HEK293T (cell line): ENCODE data around the gene B3GALT5.

Source experiments
- CTCF ChIA-PET: fragments of 350-600 bp; formaldehyde crosslinking; extraction: SDS; loops from one replicate; lab custom pipeline; 2021; ENCODE audit warnings: antibody characterized with exemption, inconsistent platforms; lab: Yijun Ruan, JAX
- POLR2A ChIA-PET: fragments of 350-600 bp; formaldehyde crosslinking; extraction: SDS; loops from one replicate; lab custom pipeline; 2020; ENCODE audit warnings: antibody characterized with exemption, inconsistent platforms; lab: Yijun Ruan, JAX
- DNase-seq: peaks from one replicate; pipeline ENCODE4 v3.0.0; 2012; ENCODE audit warnings: mixed read lengths; ENCODE audit errors: extremely low spot score
- ARNT ChIP-seq: fragments of 450-650 bp; IDR thresholded peaks from 2 replicates; pipeline ENCODE4 v1.6.1; 2017; ENCODE audit warnings: mild to moderate bottlenecking
- BHLHE40 ChIP-seq: fragments of 450-650 bp; IDR thresholded peaks from 2 replicates; pipeline ENCODE4 v1.6.1; 2016; ENCODE audit warnings: mild to moderate bottlenecking, moderate library complexity, borderline replicate concordance
- CTBP1 ChIP-seq: fragments of 450-650 bp; IDR thresholded peaks from 2 replicates; pipeline ENCODE4 v1.6.1; 2016; ENCODE audit warnings: borderline replicate concordance
- ELF4 ChIP-seq: fragments of 450-650 bp; IDR thresholded peaks from 2 replicates; pipeline ENCODE4 v1.6.1; 2017; ENCODE audit warnings: antibody characterized with exemption
- FOXA1 ChIP-seq: fragments of 450-650 bp; IDR thresholded peaks from 2 replicates; pipeline ENCODE4 v1.6.1; 2016; ENCODE audit warnings: mild to moderate bottlenecking
- FOXK2 ChIP-seq: fragments of 450-650 bp; IDR thresholded peaks from 2 replicates; pipeline ENCODE4 v1.6.1; 2016; ENCODE audit warnings: mild to moderate bottlenecking
- FOXM1 ChIP-seq: fragments of 450-650 bp; IDR thresholded peaks from 2 replicates; pipeline ENCODE4 v1.6.1; 2017; ENCODE audit warnings: mild to moderate bottlenecking, borderline replicate concordance
- HDGF ChIP-seq: fragments of 450-650 bp; IDR thresholded peaks from 2 replicates; pipeline ENCODE4 v1.6.1; 2017; ENCODE audit warnings: antibody characterized with exemption, borderline replicate concordance
- L3MBTL2 ChIP-seq: fragments of 450-650 bp; conservative IDR thresholded peaks from 2 replicates; pipeline ENCODE4 v1.6.1; 2016; ENCODE audit warnings: mild to moderate bottlenecking
- LEF1 ChIP-seq: fragments of 450-650 bp; IDR thresholded peaks from 2 replicates; pipeline ENCODE4 v1.6.1; 2017; ENCODE audit warnings: mild to moderate bottlenecking, borderline replicate concordance
- NFRKB ChIP-seq: fragments of 450-650 bp; IDR thresholded peaks from 2 replicates; pipeline ENCODE4 v1.6.1; 2016; ENCODE audit warnings: mild to moderate bottlenecking, moderate library complexity
- PKNOX1 ChIP-seq: fragments of 450-650 bp; IDR thresholded peaks from 2 replicates; pipeline ENCODE4 v1.6.1; 2016
- SP1 ChIP-seq: fragments of 450-650 bp; IDR thresholded peaks from 2 replicates; pipeline ENCODE4 v1.6.1; 2017
- SUZ12 ChIP-seq: fragments of 450-650 bp; IDR thresholded peaks from 2 replicates; pipeline ENCODE4 v1.6.1; 2016; ENCODE audit warnings: mild to moderate bottlenecking
- TARDBP ChIP-seq: fragments of 450-650 bp; IDR thresholded peaks from 2 replicates; pipeline ENCODE4 v1.6.1; 2016
- ZNF384 ChIP-seq: fragments of 450-650 bp; IDR thresholded peaks from 2 replicates; pipeline ENCODE4 v1.6.1; 2016

Gene B3GALT5

GRCh38 chr21:39680216-39680615 is 67.5 kb downstream of the B3GALT5 start:
- ChIA-PET POLR2A (no interaction called here), CTCF (no interaction called here)
- no peak for TF ChIP-seq FOXM1
- TF ChIP-seq SP1, result no peak
- no peak for TF ChIP-seq ELF4
- TF ChIP-seq BHLHE40, result no peak
- no peak for TF ChIP-seq SUZ12
- TF ChIP-seq CTBP1, result no peak
- no peak for TF ChIP-seq FOXK2
- TF ChIP-seq HDGF, result no peak
- TF ChIP-seq TARDBP, result no peak
- TF ChIP-seq L3MBTL2, result no peak
- no peak for TF ChIP-seq PKNOX1
- DNase-seq, result no peak

- CTCF ChIA-PET, result no interaction called here
- no peak for DNase-seq
- POLR2A ChIA-PET, result no interaction called here
- TF ChIP-seq PKNOX1 (no peak), LEF1 (no peak), L3MBTL2 (no peak), TARDBP (no peak), FOXK2 (no peak), FOXM1 (no peak), ZNF384 (no peak), FOXA1 (no peak), HDGF (no peak), ELF4 (no peak), CTBP1 (no peak), ARNT (no peak), SP1 (no peak), NFRKB (no peak), SUZ12 (no peak)
Measured at GRCh38 chr21:39681257-39681656, 68.5 kb downstream of the B3GALT5 start.

- CTCF ChIA-PET, result no interaction called here
- POLR2A ChIA-PET, result no interaction called here
- TF ChIP-seq HDGF (no peak), SP1 (no peak), ZNF384 (no peak), FOXA1 (no peak), NFRKB (no peak), LEF1 (no peak), BHLHE40 (no peak), SUZ12 (no peak), ELF4 (no peak), FOXK2 (no peak), PKNOX1 (no peak), FOXM1 (no peak), CTBP1 (no peak), L3MBTL2 (no peak), ARNT (no peak), TARDBP (no peak)
- no peak for DNase-seq
Measured at GRCh38 chr21:39681845-39682244, 69.1 kb downstream of the B3GALT5 start.

- TF ChIP-seq L3MBTL2 (no peak), BHLHE40 (no peak), SP1 (no peak), NFRKB (no peak), FOXK2 (no peak), CTBP1 (no peak), SUZ12 (no peak), PKNOX1 (no peak), TARDBP (no peak), ARNT (no peak), FOXM1 (no peak), ELF4 (no peak), LEF1 (no peak)
- ChIA-PET CTCF (no interaction called here), POLR2A (no interaction called here)
- DNase-seq, result no peak
Measured at GRCh38 chr21:39685236-39685635, 72.5 kb downstream of the B3GALT5 start.

GRCh38 chr21:39685991-39686390 is 73.3 kb downstream of the B3GALT5 start:
- ChIA-PET CTCF (no interaction called here), POLR2A (no interaction called here)
- DNase-seq, result no peak
- TF ChIP-seq SP1 (no peak), TARDBP (no peak), CTBP1 (no peak), BHLHE40 (no peak)
